HuH-7 (cell line): ENCODE data around the gene GPR158.

Experiments
- DNase-seq: peaks from one replicate; pipeline ENCODE4 v3.0.0; 2011; ENCODE audit warnings: low spot score

GPR158 gene

GRCh38 chr10:25191162-25191895 lies 16.5 kb downstream of the GPR158 start:
- no peak for DNase-seq

GRCh38 chr10:25198151-25198550 lies 23.4 kb downstream of the GPR158 start:
- DNase-seq = no peak

- DNase-seq = no peak
Observed at GRCh38 chr10:25206693-25207414, 32.1 kb downstream of the GPR158 start.

- peak; percentile 15 for DNase-seq
Observed at GRCh38 chr10:25209618-25210017, 34.8 kb downstream of the GPR158 start.

- DNase-seq = no peak
Observed at GRCh38 chr10:25210265-25210664, 35.5 kb downstream of the GPR158 start.

GRCh38 chr10:25220156-25220555 lies 45.4 kb downstream of the GPR158 start:
- no peak for DNase-seq

- no peak for DNase-seq
Observed at GRCh38 chr10:25222085-25222660, 47.4 kb downstream of the GPR158 start.

GRCh38 chr10:25226775-25227682 lies 52.2 kb downstream of the GPR158 start:
- DNase-seq = peak; percentile 33

- DNase-seq = no peak
Observed at GRCh38 chr10:25231751-25232150, 57.0 kb downstream of the GPR158 start.

GRCh38 chr10:25232204-25232603 lies 57.4 kb downstream of the GPR158 start:
- DNase-seq = no peak

GRCh38 chr10:25245165-25245564 lies 70.4 kb downstream of the GPR158 start:
- no peak for DNase-seq

GRCh38 chr10:25257646-25258045 lies 82.8 kb downstream of the GPR158 start:
- no peak for DNase-seq

GRCh38 chr10:25261110-25261509 lies 86.3 kb downstream of the GPR158 start:
- DNase-seq = no peak

GRCh38 chr10:25261558-25261957 lies 86.8 kb downstream of the GPR158 start:
- DNase-seq = no peak

GRCh38 chr10:25263931-25264330 lies 89.1 kb downstream of the GPR158 start:
- no peak for DNase-seq

- DNase-seq = no peak
Observed at GRCh38 chr10:25278180-25278579, 103.4 kb downstream of the GPR158 start.

GRCh38 chr10:25280076-25280475 lies 105.3 kb downstream of the GPR158 start:
- no peak for DNase-seq

GRCh38 chr10:25280573-25280972 lies 105.8 kb downstream of the GPR158 start:
- DNase-seq = no peak

- DNase-seq = no peak
Observed at GRCh38 chr10:25285809-25286208, 111.0 kb downstream of the GPR158 start.

GRCh38 chr10:25288181-25288580 lies 113.4 kb downstream of the GPR158 start:
- no peak for DNase-seq

GRCh38 chr10:25294032-25294926 lies 119.5 kb downstream of the GPR158 start:
- DNase-seq = no peak
